Bronchial epithelial cell (primary cell): ENCODE measurements around the gene MOV10L1. TPM values are rescaled to one million over a fixed set of nuclear protein-coding genes. Genes with fewer than 3 reads are reported as not detected.
A peak's percentile ranks its signal among the peaks of the same experiment; 100 is the strongest.

Source experiments
- DNase-seq: peaks from one replicate; pipeline ENCODE4 v3.0.0-alpha.2; 2010; ENCODE audit warnings: low read depth
- FAIRE-seq: peaks from 2 replicates; lab custom pipeline; 2011; peaks lifted over from hg19 to GRCh38; lab: Jason Lieb, UNC
- H3K27me3 ChIP-seq: 2 replicates; pipeline ENCODE4 v1.5.1; 2011; ENCODE audit warnings: low read length; ENCODE audit not compliant: control insufficient read depth, insufficient read depth
- H3K36me3 ChIP-seq: 2 replicates; pipeline ENCODE4 v1.5.1; 2011; ENCODE audit warnings: low read length; ENCODE audit not compliant: control insufficient read depth, insufficient read depth
- H3K4me3 ChIP-seq: 2 replicates; pipeline ENCODE4 v1.5.1; 2011; ENCODE audit warnings: mild to moderate bottlenecking, low read depth, low read length, control low read depth
- total RNA-seq: library from RNA; depleted of rRNA; stranded (reverse); fragments of >200 nt; gene quantifications from 2 replicates; pipeline ENCODE4 v1.2.1, GENCODE V29; 2014
- TF ChIP-seq, protein P1 (sequence below): IDR thresholded peaks from 2 replicates; pipeline ENCODE4 v1.5.1; 2011; ENCODE audit warnings: mild to moderate bottlenecking, moderate library complexity, low read length, control low read depth, inconsistent platforms; ENCODE audit not compliant: insufficient read depth, severe bottlenecking

Gene MOV10L1
- total RNA-seq, 1 donor from 2014 or later, result 0.26 TPM

DNA sequence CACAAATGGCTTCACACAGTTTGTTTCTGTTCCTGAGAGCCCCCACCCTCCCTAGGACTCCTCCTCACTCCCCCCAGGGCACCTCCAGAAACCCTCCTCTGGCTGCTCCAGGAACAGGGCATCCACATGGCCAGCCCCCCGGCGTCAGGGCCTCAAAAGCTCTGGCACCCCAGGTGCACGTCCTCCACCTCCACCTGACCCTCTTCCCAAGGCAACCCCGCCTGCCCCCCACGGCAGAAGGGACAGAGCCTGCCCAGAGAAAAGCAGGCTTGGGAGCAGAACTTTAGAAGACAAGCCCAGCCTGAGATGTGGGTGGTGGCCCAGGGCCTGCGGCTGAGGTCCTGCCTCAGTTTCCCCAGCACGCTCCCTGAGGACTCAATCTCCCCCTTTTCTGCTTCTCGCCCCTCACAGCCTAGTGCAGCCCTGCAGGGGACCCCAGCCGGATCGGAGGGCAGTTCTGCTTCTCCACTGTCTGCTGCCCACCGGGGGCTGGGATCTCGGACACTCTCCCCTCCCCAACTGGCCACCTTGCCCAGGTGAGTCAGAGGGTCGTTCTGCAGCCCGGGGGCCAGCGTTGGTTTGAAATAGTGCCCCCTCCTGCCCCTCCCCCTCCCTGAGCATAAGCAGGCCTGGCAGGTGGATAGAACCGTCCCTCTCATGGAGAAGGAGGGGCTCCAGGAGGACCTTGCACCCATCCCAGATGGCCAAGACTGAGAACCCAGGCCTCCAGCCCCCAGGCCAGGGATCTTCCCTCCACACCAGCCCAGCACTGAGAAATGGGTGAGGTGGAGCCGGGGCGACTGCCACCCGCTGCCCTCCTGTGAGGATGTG is 93.5 kb downstream of the MOV10L1 start:
- TF ChIP-seq, protein P1, sequence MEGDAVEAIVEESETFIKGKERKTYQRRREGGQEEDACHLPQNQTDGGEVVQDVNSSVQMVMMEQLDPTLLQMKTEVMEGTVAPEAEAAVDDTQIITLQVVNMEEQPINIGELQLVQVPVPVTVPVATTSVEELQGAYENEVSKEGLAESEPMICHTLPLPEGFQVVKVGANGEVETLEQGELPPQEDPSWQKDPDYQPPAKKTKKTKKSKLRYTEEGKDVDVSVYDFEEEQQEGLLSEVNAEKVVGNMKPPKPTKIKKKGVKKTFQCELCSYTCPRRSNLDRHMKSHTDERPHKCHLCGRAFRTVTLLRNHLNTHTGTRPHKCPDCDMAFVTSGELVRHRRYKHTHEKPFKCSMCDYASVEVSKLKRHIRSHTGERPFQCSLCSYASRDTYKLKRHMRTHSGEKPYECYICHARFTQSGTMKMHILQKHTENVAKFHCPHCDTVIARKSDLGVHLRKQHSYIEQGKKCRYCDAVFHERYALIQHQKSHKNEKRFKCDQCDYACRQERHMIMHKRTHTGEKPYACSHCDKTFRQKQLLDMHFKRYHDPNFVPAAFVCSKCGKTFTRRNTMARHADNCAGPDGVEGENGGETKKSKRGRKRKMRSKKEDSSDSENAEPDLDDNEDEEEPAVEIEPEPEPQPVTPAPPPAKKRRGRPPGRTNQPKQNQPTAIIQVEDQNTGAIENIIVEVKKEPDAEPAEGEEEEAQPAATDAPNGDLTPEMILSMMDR, result no peak
- H3K4me3 ChIP-seq, result no peak overlapping the region
- no peaks in the 10 kb centered on the region for H3K27me3 ChIP-seq
- no peak for DNase-seq
- no peaks in the 10 kb centered on the region for H3K36me3 ChIP-seq
- no peak for FAIRE-seq

DNA sequence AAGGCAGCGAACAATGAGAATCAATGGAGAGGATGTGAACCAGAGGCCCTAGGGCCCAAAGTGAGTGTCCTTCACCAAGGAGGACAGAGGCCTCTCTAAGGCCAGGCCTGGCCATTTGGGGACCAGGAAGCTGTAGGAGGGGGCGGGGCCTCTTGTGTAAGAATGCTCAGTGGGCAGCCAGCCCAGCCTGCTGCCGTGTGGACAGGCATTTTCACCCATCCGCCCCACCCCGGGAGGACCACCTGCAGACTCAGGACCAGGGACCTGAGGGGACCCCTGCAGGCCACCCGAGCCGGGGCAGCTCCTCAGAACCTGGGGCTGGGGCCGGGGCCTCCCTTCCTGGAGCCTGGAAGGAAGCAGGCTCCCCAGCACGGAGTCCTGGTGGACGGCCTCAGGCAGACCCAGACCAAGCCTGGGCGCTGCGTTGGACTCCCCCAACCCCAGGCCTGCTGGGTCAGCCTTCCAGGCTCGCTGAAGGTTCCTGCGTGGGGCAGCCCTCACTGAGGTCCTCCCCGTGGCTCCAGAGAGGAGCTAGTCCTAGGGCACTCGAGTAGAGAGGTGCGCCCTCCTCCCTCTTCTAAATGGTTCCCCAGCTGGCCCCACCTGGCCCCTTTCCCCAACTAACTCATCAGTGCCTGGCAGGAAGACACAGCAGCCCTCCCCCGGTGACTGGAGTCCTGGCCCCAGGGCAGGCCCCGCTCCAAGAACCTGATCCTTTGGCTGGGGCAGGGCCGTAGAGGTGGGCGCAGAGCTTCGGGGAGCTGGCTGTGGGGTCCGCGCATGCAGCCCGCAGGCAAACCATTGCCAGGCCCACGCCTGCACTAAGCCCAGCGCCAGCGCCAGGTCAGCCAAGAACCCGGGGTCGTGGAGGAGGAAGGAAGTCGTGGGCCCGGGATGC is 94.4 kb downstream of the MOV10L1 start:
- no peak overlapping the region for H3K4me3 ChIP-seq
- no peaks in the 10 kb centered on the region for H3K36me3 ChIP-seq
- FAIRE-seq, result no peak
- no peak for DNase-seq
- H3K27me3 ChIP-seq, result no peaks in the 10 kb centered on the region
- TF ChIP-seq, protein P1, result no peak

DNA sequence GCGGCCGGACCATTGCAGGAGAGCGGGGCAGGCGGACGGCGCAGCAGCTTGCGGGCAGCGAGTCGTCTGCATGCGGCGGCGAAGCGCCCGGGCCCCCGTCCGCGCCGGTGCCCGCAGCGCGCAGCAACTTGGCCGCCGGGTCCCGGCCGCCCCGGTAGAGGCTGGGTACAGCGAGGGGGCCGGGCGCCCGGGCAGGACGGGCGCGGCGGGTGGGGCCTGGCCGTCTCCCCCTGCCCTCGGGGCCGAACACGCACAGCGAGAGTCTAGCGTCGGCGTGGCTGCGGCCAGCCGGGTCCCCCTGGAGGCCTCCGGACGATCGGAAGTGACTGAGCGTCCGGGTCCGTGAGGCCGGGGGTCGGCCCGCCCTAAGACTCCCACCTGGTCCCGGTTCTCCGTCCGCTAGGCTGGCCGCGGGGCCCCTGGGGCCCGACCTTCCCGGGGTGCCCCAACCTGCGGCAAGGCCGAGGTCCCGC is 95.1 kb downstream of the MOV10L1 start:
- H3K36me3 ChIP-seq, result peaks cover 1% of the 10 kb centered on the region
- peak overlapping the region; percentile 30 for H3K4me3 ChIP-seq
- TF ChIP-seq, protein P1, result no peak
- FAIRE-seq, result no peak
- no peak for DNase-seq
- H3K27me3 ChIP-seq, result no peaks in the 10 kb centered on the region

DNA sequence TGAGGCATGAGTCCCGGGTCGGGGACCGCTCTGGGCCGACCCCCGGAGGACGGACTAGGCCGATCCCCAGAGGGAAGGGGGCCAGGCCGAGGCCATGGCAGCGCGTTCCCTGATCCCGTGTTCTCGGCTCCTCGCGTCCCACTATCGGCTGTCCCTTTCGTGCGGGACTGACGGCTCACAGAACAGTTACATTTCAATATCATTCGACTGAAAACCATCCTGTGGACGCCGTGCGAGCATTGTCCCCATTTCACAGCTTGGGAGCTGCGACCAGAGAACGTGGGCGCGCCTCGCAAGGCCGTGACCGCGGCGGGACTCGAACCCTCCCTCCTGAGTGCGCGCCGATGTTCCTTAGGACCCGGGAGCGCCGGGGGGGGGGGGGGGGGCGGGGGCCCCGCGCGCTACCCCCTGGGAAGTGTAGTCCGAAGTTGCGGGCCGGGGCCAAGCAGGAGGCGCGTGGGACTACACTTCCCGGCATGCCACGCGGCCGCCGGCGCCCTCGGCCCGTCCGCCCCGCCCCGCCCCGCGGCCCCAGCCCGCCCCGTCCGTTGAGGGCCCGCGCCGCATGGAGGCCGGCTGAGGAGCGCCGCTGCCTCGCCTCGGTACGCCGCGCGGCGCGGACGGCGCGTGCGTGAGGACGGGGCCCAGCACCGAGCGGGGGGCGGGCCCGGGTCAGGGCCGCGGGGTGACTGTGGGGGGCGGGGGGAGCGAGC is 95.7 kb downstream of the MOV10L1 start, which contains the start of gene TRABD:
Gene TRABD, plus strand, starts transcription at position 539 of the 713 bp plus-strand sequence. CDS start 7,148 bp downstream, outside the sequence.
- TF ChIP-seq, protein P1, result no peak
- peaks cover 1% of the 10 kb centered on the region for H3K36me3 ChIP-seq
- DNase-seq (peak; percentile 57), FAIRE-seq (no peak)
- H3K27me3 ChIP-seq, result no peaks in the 10 kb centered on the region
- H3K4me3 ChIP-seq, result peak within 1 kb of the TSS; percentile 75

DNA sequence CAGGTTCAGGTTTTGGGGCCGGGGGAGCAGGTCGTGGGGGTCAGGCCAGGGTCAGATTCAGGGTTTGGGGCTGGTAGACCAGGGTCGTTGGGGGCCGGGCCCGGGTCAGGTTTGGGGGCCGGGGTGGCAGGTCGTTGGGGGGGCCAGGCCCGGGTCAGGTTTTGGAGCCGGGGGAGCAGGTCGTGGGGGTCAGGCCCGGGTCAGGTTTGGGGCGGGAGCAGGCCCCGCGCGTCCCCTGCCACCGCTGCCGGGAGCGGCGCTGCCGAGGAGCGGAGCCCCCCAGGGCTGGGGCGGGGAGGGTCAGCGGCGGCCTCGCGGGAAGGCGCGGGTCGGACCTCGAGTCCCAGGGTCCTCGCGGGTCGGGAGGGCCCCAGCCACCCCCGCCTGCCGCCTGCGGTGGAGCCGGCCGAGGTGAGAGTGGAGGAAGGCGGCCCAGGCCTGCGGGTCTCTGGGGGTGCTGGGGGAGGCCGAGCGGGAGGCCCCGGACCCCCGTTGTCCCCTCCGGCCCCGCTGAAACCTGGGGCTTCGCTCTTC is 96.4 kb downstream of the MOV10L1 start:
- DNase-seq (no peak), FAIRE-seq (no peak)
- peaks cover 1% of the 10 kb centered on the region for H3K36me3 ChIP-seq
- no peaks in the 10 kb centered on the region for H3K27me3 ChIP-seq
- TF ChIP-seq, protein P1, result no peak
- H3K4me3 ChIP-seq, result peak overlapping the region; percentile 75
